Spleen (tissue), 7 donors: ENCODE data around the gene CACNA2D1.

ENCODE experiments used
- CTCF ChIP-seq, 11 experiments: fragments of 200-600 bp in 7 of 11; fragments of 450-650 bp in 4 of 11; sonication (generic) in 4 of 11; IDR thresholded peaks in 8 of 11; conservative IDR thresholded peaks in 3 of 11; 1 replicate in 7 of 11; 2 replicates in 4 of 11; pipeline versions ENCODE4 v1.4.0 to v1.8.0; 2016 to 2021; ENCODE audit warnings: antibody characterized with exemption in 11 of 11, inconsistent platforms in 4 of 11, mild to moderate bottlenecking in 1 of 11
- POLR2A ChIP-seq, 3 donors: fragments of 450-650 bp; IDR thresholded peaks; one replicate each; pipeline ENCODE4 v1.5.1; 2017; ENCODE audit warnings: antibody characterized with exemption in 3 of 3, mild to moderate bottlenecking in 1 of 3
- POLR2AphosphoS5 ChIP-seq, 3 donors: sonication (generic); formaldehyde crosslinking; IDR thresholded peaks; one replicate each; pipeline ENCODE4 v1.5.1; 2017; ENCODE audit warnings: antibody characterized with exemption in 3 of 3
- donor health status: DM: no; HTN: no; CAD: no; lungs with moderate emphysema.
- donor health status: DM: no; HTN: no; CAD: no.
- donor health status: DM: no; HTN: no; CAD: no.

GRCh38 chr7:82286798-82287140 is 156.8 kb downstream of the CACNA2D1 start:
- TF ChIP-seq CTCF (IDR thresholded peaks at IDR 0.05 in 8 of 11, conservative IDR thresholded peaks at IDR 0.05 in 3 of 11) = no peak
- no peak for TF ChIP-seq POLR2A (IDR thresholded peaks at IDR 0.05)
- TF ChIP-seq POLR2AphosphoS5 (IDR thresholded peaks at IDR 0.05) = no peak
